SK-N-SH (cell line): ENCODE results near the gene SYNE1. TPM values are rescaled to one million over a fixed set of nuclear protein-coding genes. Genes with fewer than 3 reads are reported as not detected.

Experiments
- CTCF ChIA-PET: fragments of 300-600, 350-600 bp; formaldehyde crosslinking; extraction: SDS; loops from one replicate; lab custom pipeline; 2021; lab: Yijun Ruan, JAX
- POLR2A ChIA-PET: fragments of 350-600 bp; sonication (Branson Sonifier 250); formaldehyde crosslinking; extraction: SDS; loops from one replicate; lab custom pipeline; 2020; ENCODE audit warnings: antibody characterized with exemption, inconsistent platforms; lab: Yijun Ruan, JAX
- DNase-seq: peaks from one replicate; pipeline ENCODE4 v3.0.0; 2012
- H2AFZ ChIP-seq: fragments of 200-600 bp; sonication (generic); 2 replicates; pipeline ENCODE4 v1.8.1; 2016; ENCODE audit warnings: antibody characterized with exemption, mild to moderate bottlenecking, low read depth
- H3F3A ChIP-seq: fragments of 200-600 bp; sonication (generic); replicated peaks from 2 replicates; pipeline ENCODE3; 2016; ENCODE audit warnings: antibody characterized with exemption, mild to moderate bottlenecking; ENCODE audit not compliant: insufficient read depth
- H3K27ac ChIP-seq, 2 experiments: fragments of 200-500 bp in 1 of 2; fragments of 200-600 bp in 1 of 2; sonication (Bioruptor generic) in 1 of 2; sonication (generic), shearing (Covaris generic) in 1 of 2; 2 replicates each; pipeline versions ENCODE4 v1.5.1 to v1.6.1; 2014 to 2016; ENCODE audit warnings: low read depth in 2 of 2, inconsistent platforms in 1 of 2, low read length in 1 of 2, mild to moderate bottlenecking in 1 of 2, mixed read lengths in 1 of 2
- H3K27me3 ChIP-seq: fragments of 200-600 bp; sonication (generic), shearing (Covaris generic); 2 replicates; pipeline ENCODE4 v1.6.1; 2016; ENCODE audit warnings: mixed run types; ENCODE audit not compliant: insufficient read depth
- H3K36me3 ChIP-seq, 2 experiments: fragments of 200-500 bp in 1 of 2; fragments of 200-600 bp in 1 of 2; sonication (Bioruptor generic) in 1 of 2; sonication (generic) in 1 of 2; replicated peaks in 1 of 2; 2 replicates each; pipeline versions ENCODE3 to v1.5.1; 2014 to 2016; ENCODE audit warnings: low read length in 1 of 2, mild to moderate bottlenecking in 1 of 2; ENCODE audit not compliant: insufficient read depth in 2 of 2, control insufficient read depth in 1 of 2
- H3K4me1 ChIP-seq, 2 experiments: fragments of 200-500 bp in 1 of 2; fragments of 200-600 bp in 1 of 2; sonication (Bioruptor generic) in 1 of 2; sonication (generic), shearing (Covaris generic) in 1 of 2; 2 replicates each; pipeline versions ENCODE4 v1.5.1 to v1.6.1; 2014 to 2016; ENCODE audit warnings: low read depth in 1 of 2, low read length in 1 of 2, mixed run types in 1 of 2; ENCODE audit not compliant: insufficient read depth in 2 of 2, control insufficient read depth in 1 of 2
- H3K4me2 ChIP-seq: fragments of 200-600 bp; sonication (generic), shearing (Covaris generic); 2 replicates; pipeline ENCODE4 v1.6.1; 2017; ENCODE audit warnings: mixed run types
- H3K4me3 ChIP-seq, 2 experiments: fragments of 200-500 bp in 1 of 2; fragments of 200-600 bp in 1 of 2; sonication (Bioruptor generic) in 1 of 2; sonication (generic), shearing (Covaris generic) in 1 of 2; 2 replicates each; pipeline versions ENCODE4 v1.5.1 to v1.8.1; 2014 to 2016; ENCODE audit warnings: low read depth in 2 of 2, inconsistent platforms in 1 of 2, low read length in 1 of 2, mild to moderate bottlenecking in 1 of 2, mixed read lengths in 1 of 2, moderate library complexity in 1 of 2
- H3K79me2 ChIP-seq: fragments of 200-600 bp; sonication (generic); 2 replicates; pipeline ENCODE4 v1.8.1; 2017; ENCODE audit warnings: mild to moderate bottlenecking; ENCODE audit not compliant: insufficient read depth
- H3K9ac ChIP-seq: fragments of 200-600 bp; sonication (generic); 2 replicates; pipeline ENCODE4 v1.6.1; 2017; ENCODE audit warnings: mixed run types
- H3K9me2 ChIP-seq: fragments of 200-600 bp; sonication (generic); 2 replicates; pipeline ENCODE4 v1.6.1; 2017; ENCODE audit warnings: mixed run types
- H3K9me3 ChIP-seq: fragments of 200-600 bp; sonication (generic); 2 replicates; pipeline ENCODE4 v1.6.1; 2017; ENCODE audit warnings: mixed run types, mild to moderate bottlenecking, moderate library complexity
- H4K20me1 ChIP-seq: fragments of 200-600 bp; sonication (generic); 2 replicates; pipeline ENCODE4 v1.6.1; 2017; ENCODE audit warnings: mild to moderate bottlenecking, mixed run types; ENCODE audit not compliant: insufficient read depth
- CHD2 ChIP-seq: fragments of 150-350 bp; IDR thresholded peaks from 2 replicates; pipeline ENCODE4 v1.6.1; 2018; ENCODE audit warnings: low read length; ENCODE audit not compliant: partially characterized antibody
- CTCF ChIP-seq: fragments of 200-600 bp; sonication (generic); IDR thresholded peaks from 2 replicates; pipeline ENCODE4 v1.6.1; 2017; ENCODE audit warnings: antibody characterized with exemption, mild to moderate bottlenecking, moderate library complexity
- GABPA ChIP-seq: IDR thresholded peaks from 2 replicates; pipeline ENCODE4 v1.4.0; 2012; ENCODE audit warnings: low read depth, mild to moderate bottlenecking
- GATA2 ChIP-seq: sonication (generic); formaldehyde crosslinking; IDR thresholded peaks from 2 replicates; pipeline ENCODE4 v1.5.0; 2020; ENCODE audit warnings: mild to moderate bottlenecking, missing genetic modification reagents
- JUND ChIP-seq: IDR thresholded peaks from 2 replicates; pipeline ENCODE4 v1.4.0; 2012
- MAX ChIP-seq: IDR thresholded peaks from 2 replicates; pipeline ENCODE4 v1.4.0; 2012; ENCODE audit warnings: low read depth
- MEF2A ChIP-seq: IDR thresholded peaks from 2 replicates; pipeline ENCODE4 v1.4.0; 2012; ENCODE audit warnings: low read depth, borderline replicate concordance
- POLR2AphosphoS5 ChIP-seq: IDR thresholded peaks from 2 replicates; pipeline ENCODE4 v1.6.1; 2012; ENCODE audit warnings: low read depth, low read length
- RCOR1 ChIP-seq: fragments of 150-350 bp; IDR thresholded peaks from 2 replicates; pipeline ENCODE4 v1.6.1; 2017; ENCODE audit warnings: antibody characterized with exemption, low read length
- RFX5 ChIP-seq: IDR thresholded peaks from 2 replicates; pipeline ENCODE4 v1.6.1; 2012; ENCODE audit warnings: mild to moderate bottlenecking, improper control_type of control experiment, low read length
- RXRA ChIP-seq: IDR thresholded peaks from 2 replicates; pipeline ENCODE4 v1.4.0; 2012; ENCODE audit warnings: low read depth, mild to moderate bottlenecking, borderline replicate concordance
- SIN3A ChIP-seq: IDR thresholded peaks from 2 replicates; pipeline ENCODE4 v1.6.1; 2012; ENCODE audit warnings: low read depth, mild to moderate bottlenecking, low read length, moderate library complexity, borderline replicate concordance
- SMC3 ChIP-seq: IDR thresholded peaks from 2 replicates; pipeline ENCODE4 v1.6.1; 2012; ENCODE audit warnings: low read depth, low read length, improper control_type of control experiment
- TAF1 ChIP-seq: IDR thresholded peaks from 2 replicates; pipeline ENCODE4 v1.6.1; 2012; ENCODE audit warnings: low read depth, mild to moderate bottlenecking, low read length, moderate library complexity, borderline replicate concordance
- TCF12 ChIP-seq: IDR thresholded peaks from 2 replicates; pipeline ENCODE4 v1.4.0; 2012
- TEAD4 ChIP-seq: IDR thresholded peaks from 2 replicates; pipeline ENCODE4 v1.4.0; 2012; ENCODE audit warnings: mild to moderate bottlenecking, borderline replicate concordance; ENCODE audit not compliant: insufficient read depth
- ZBTB33 ChIP-seq: IDR thresholded peaks from 2 replicates; pipeline ENCODE4 v1.4.0; 2012; ENCODE audit warnings: low read depth, borderline replicate concordance
- WGBS: methylation state at CpG from one replicate; pipeline ENCODE4 v1.1.6; 2017; ENCODE audit warnings: low lambda C conversion rate; 5-methylcytosine and 5-hydroxymethylcytosine counted together
- polyA plus RNA-seq, 3 experiments: library from polyadenylated mRNA; depleted of rRNA; stranded (reverse); fragments of >200 nt; gene quantifications; 2 replicates each; pipeline ENCODE4 v1.2.3, GENCODE V29; 2012

SYNE1 gene
- polyA plus RNA-seq, 1 of the 3 experiments (the other 2 are of a cell fraction) = 31.1 TPM

GRCh38 chr6:152154559-152155356, 482.4 kb downstream of the SYNE1 start:
- Histone ChIP-seq H3K4me1 (peaks cover 0 to 7% of the 10 kb centered on the region in 2 experiments; a peak in 1 of 4 replicates), H3K79me2 (no peaks in the 10 kb centered on the region), H3K27me3 (no peaks in the 10 kb centered on the region), H3K9me2 (no peaks in the 10 kb centered on the region), H3K4me3 (no peak overlapping the region), H3F3A (peaks cover 8% of the 10 kb centered on the region), H3K9ac (no peak overlapping the region), H3K36me3 (peaks cover 55 to 79% of the 10 kb centered on the region in 2 experiments), H3K27ac (no peak overlapping the region), H4K20me1 (no peaks in the 10 kb centered on the region), H3K9me3 (no peaks in the 10 kb centered on the region), H2AFZ (no peak overlapping the region), H3K4me2 (no peak overlapping the region)
- ChIA-PET CTCF (interaction anchor here (0.8 to 1.2 kb wide), 2 partner anchors 15 to 30 kb away, joined by 3 read pairs; no protein-coding TSS in a partner anchor), POLR2A (no interaction called here)
- WGBS = 96% methylated on average over 17 of the region's 17 CpGs
- no peak for TF ChIP-seq RCOR1
- TF ChIP-seq RXRA = no peak
- no peak for TF ChIP-seq MEF2A
- no peak for TF ChIP-seq TEAD4
- no peak for TF ChIP-seq GATA2 (CRISPR knock-in tag)
- TF ChIP-seq MAX = no peak
- no peak for TF ChIP-seq TAF1
- DNase-seq = no peak

GRCh38 chr6:152151920-152152319, 485.2 kb downstream of the SYNE1 start:
- CTCF ChIA-PET = no interaction called here

GRCh38 chr6:152150196-152150595, 487.0 kb downstream of the SYNE1 start:
- Histone ChIP-seq H3K9me3 (no peaks in the 10 kb centered on the region), H4K20me1 (peaks cover 8% of the 10 kb centered on the region), H3K27ac (no peak overlapping the region), H3K27me3 (no peaks in the 10 kb centered on the region), H3K36me3 (peaks cover 58 to 75% of the 10 kb centered on the region in 2 experiments), H3K9ac (no peak overlapping the region), H3K4me1 (peaks cover 0 to 11% of the 10 kb centered on the region in 2 experiments; a peak in 1 of 4 replicates), H3K9me2 (no peaks in the 10 kb centered on the region), H2AFZ (no peak overlapping the region), H3K4me3 (no peak overlapping the region), H3K79me2 (no peaks in the 10 kb centered on the region), H3F3A (peaks cover 24% of the 10 kb centered on the region), H3K4me2 (no peak overlapping the region)
- no peak for DNase-seq
- TF ChIP-seq GABPA (no peak), SIN3A (no peak), CHD2 (no peak), MAX (no peak), SMC3 (no peak), ZBTB33 (no peak), TCF12 (no peak), MEF2A (no peak), JUND (no peak), CTCF (no peak), POLR2AphosphoS5 (no peak)
- 93% methylated on average over 3 of the region's 3 CpGs for WGBS
- ChIA-PET CTCF (interaction anchor here (1.2 to 1.5 kb wide), 2 partner anchors 26 to 29 kb away, joined by 3 to 6 read pairs; no protein-coding TSS in a partner anchor), POLR2A (no interaction called here)

More at GRCh38 chr6:152151920-152152319, 485.2 kb downstream of the SYNE1 start:
- no peak overlapping the region; a peak in 1 of 4 replicates for H3K27ac ChIP-seq
- H3K9ac ChIP-seq = no peak overlapping the region
- 75% methylated on average over 13 of the region's 13 CpGs for WGBS
- no peak overlapping the region for H3K4me2 ChIP-seq
- no peaks in the 10 kb centered on the region for H3K9me2 ChIP-seq
- DNase-seq = peak; percentile 55
- no peaks in the 10 kb centered on the region for H3K27me3 ChIP-seq
- no peak overlapping the region for H2AFZ ChIP-seq
- H3K4me3 ChIP-seq = no peak overlapping the region
- POLR2A ChIA-PET = no interaction called here
- peaks cover 23% of the 10 kb centered on the region for H3F3A ChIP-seq
- no peaks in the 10 kb centered on the region for H3K79me2 ChIP-seq
- H4K20me1 ChIP-seq = peaks cover 4% of the 10 kb centered on the region
- H3K36me3 ChIP-seq = peaks cover 67 to 75% of the 10 kb centered on the region in 2 experiments
- TF ChIP-seq RFX5 (no peak), GATA2 (CRISPR knock-in tag) (peak; percentile 84)
- H3K9me3 ChIP-seq = no peaks in the 10 kb centered on the region
- H3K4me1 ChIP-seq = peaks cover 0 to 7% of the 10 kb centered on the region in 2 experiments; a peak in 1 of 4 replicates
